BJ (cell line): ENCODE data around the gene USHBP1. TPM values are rescaled to one million over a fixed set of nuclear protein-coding genes. Genes with fewer than 3 reads are reported as not detected.
A peak's percentile ranks its signal among the peaks of the same experiment; 100 is the strongest.

Experiments used
- CTCF ChIA-PET: fragments of 350-600 bp; formaldehyde crosslinking; extraction: SDS; loops from one replicate; lab custom pipeline; 2021; ENCODE audit warnings: antibody characterized with exemption, inconsistent platforms; lab: Yijun Ruan, JAX
- POLR2A ChIA-PET: fragments of 300-600 bp; sonication (Branson Sonifier 250); formaldehyde crosslinking; extraction: SDS; loops from one replicate; lab custom pipeline; 2021; ENCODE audit warnings: antibody characterized with exemption; lab: Charles Lee
- DNase-seq: peaks from one replicate; pipeline ENCODE4 v3.0.0-alpha.2; 2011; ENCODE audit warnings: low read depth
- H3K27me3 ChIP-seq: 2 replicates; pipeline ENCODE4 v1.6.0; 2011; ENCODE audit warnings: low read length; ENCODE audit not compliant: control insufficient read depth, insufficient read depth
- H3K36me3 ChIP-seq: 2 replicates; pipeline ENCODE4 v1.5.1; 2011; ENCODE audit warnings: low read length; ENCODE audit not compliant: control insufficient read depth, insufficient read depth
- H3K4me3 ChIP-seq: 2 replicates; pipeline ENCODE4 v1.5.1; 2011; ENCODE audit warnings: low read depth, mild to moderate bottlenecking, control low read depth, low read length
- CTCF ChIP-seq: IDR thresholded peaks from 2 replicates; pipeline ENCODE4 v1.5.1; 2011; ENCODE audit warnings: low read depth, mild to moderate bottlenecking, control low read depth, inconsistent platforms, low read length, moderate library complexity; ENCODE audit not compliant: insufficient read depth
- polyA plus RNA-seq: library from polyadenylated mRNA; depleted of rRNA; stranded (reverse); fragments of >200 nt; gene quantifications from 2 replicates; pipeline ENCODE4 v1.2.3, GENCODE V29; 2011

Gene USHBP1
- polyA plus RNA-seq, 1 experiment: not detected

GRCh38 chr19:17268754-17269153 lies 4.2 kb upstream of the USHBP1 start:
- CTCF ChIA-PET: interaction anchor here (2.2 kb wide), 1 partner anchor 14 kb away, joined by 5 read pairs; no protein-coding TSS in a partner anchor
- Histone ChIP-seq H3K36me3 (peaks cover 12% of the 10 kb centered on the region), H3K4me3 (no peak overlapping the region), H3K27me3 (no peaks in the 10 kb centered on the region)
- no peak for TF ChIP-seq CTCF
- DNase-seq: no peak
- POLR2A ChIA-PET: no interaction called here

- peaks cover 9% of the 10 kb centered on the region for H3K36me3 ChIP-seq
- H3K27me3 ChIP-seq: no peaks in the 10 kb centered on the region
- ChIA-PET POLR2A (interaction anchor here (0.6 to 0.7 kb wide), 3 partner anchors 42 to 210 kb away, joined by 3 to 4 read pairs (median 3); partner anchors contain the start of genes DDA1 and USE1), CTCF (interaction anchor here (0.6 to 2.2 kb wide), 5 partner anchors 15 to 80 kb away, joined by 3 to 5 read pairs (median 3); partner anchors contain the start of gene MRPL34)
- DNase-seq: peak; percentile 99
- peak within 1 kb of the TSS; percentile 80 for H3K4me3 ChIP-seq
- TF ChIP-seq CTCF: no peak
Observed at GRCh38 chr19:17266975-17267788, 2.6 kb upstream of the USHBP1 start, which contains the start of gene BABAM1. Gene BABAM1, plus strand, starts transcription at chr19:17267443. Its CDS starts 1,364 bp downstream, at chr19:17268807.

- peaks cover 8% of the 10 kb centered on the region for H3K36me3 ChIP-seq
- H3K27me3 ChIP-seq: no peaks in the 10 kb centered on the region
- POLR2A ChIA-PET: interaction anchor here (0.6 to 0.7 kb wide), 3 partner anchors 42 to 209 kb away, joined by 3 to 4 read pairs (median 3); partner anchors contain the start of genes DDA1 and USE1
- CTCF ChIA-PET: interaction anchor here (0.6 to 2.2 kb wide), 5 partner anchors 16 to 79 kb away, joined by 3 to 5 read pairs (median 3); partner anchors contain the start of gene MRPL34
- TF ChIP-seq CTCF: no peak
- no peak overlapping the region for H3K4me3 ChIP-seq
- DNase-seq: no peak
Observed at GRCh38 chr19:17266589-17266974, 2.0 kb upstream of the USHBP1 start.

GRCh38 chr19:17266026-17266425 lies 1.5 kb upstream of the USHBP1 start:
- H3K4me3 ChIP-seq: no peak overlapping the region
- TF ChIP-seq CTCF: no peak
- no peaks in the 10 kb centered on the region for H3K27me3 ChIP-seq
- peaks cover 4% of the 10 kb centered on the region; the same call in 1 of the 2 replicates for H3K36me3 ChIP-seq
- ChIA-PET CTCF (interaction anchor here (0.6 to 1.8 kb wide), 3 partner anchors 17 to 39 kb away, joined by 3 to 4 read pairs (median 3); partner anchors contain the start of gene MRPL34), POLR2A (no interaction called here)
- no peak for DNase-seq
